ENCODE data around the gene SMIM24. TPM values are rescaled to one million over a fixed set of nuclear protein-coding genes. Genes with fewer than 3 reads are reported as not detected.
"Not testable (repeated sequence)": the region's sequence is repeated elsewhere in the genome, so short reads cannot be mapped to it uniquely, and the experiment has no call there.

Gene SMIM24
- total RNA-seq, 4 donors from 2014 or later, result not detected

DNA sequence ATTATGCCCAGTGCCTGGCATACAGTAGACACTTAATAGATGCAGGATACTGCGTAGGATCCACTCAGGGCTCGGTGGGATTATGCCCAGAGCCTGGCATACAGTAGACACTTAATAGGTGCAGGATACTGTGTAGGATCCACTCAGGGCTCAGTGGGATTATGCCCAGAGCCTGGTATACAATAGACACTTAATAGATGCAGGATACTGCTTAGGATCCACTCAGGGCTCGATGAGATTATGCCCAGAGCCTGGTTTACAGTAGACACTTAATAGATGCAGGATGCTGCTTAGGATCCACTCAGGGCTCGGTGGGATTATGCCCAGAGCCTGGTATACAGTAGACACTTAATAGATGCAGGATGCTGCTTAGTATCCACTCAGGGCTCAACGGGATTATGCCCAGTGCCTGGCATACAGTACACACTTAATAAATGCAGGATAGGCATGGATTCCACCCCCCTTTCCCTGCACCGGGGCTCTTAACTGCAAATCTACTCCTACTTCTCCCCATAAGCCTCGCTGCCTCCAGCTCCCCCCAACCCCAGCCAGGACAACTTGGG, 24.9 kb downstream of the SMIM24 start:
- no peaks in the 10 kb centered on the region for H3K27me3 ChIP-seq
- ATAC-seq, result no peak
- 61 to 79% methylated on average over 3 to 5 of the region's 7 CpGs for WGBS, 2 donors (ENCODE audit: low coverage in 1 of 2)
- H3K36me3 ChIP-seq, result peaks cover 0 to 84% of the 10 kb centered on the region in 2 donors
- peaks cover 0 to 91% (median 38%) of the 10 kb centered on the region in 3 donors for H3K4me1 ChIP-seq
- no peak overlapping the region for H3K4me3 ChIP-seq
- peak overlapping the region in 3 of 4 donors; percentile 85 to 92 (median 87) for H3K27ac ChIP-seq
- TF ChIP-seq EP300 (IDR thresholded peaks at IDR 0.05), result no peak
- no peak for TF ChIP-seq POLR2A (IDR thresholded peaks at IDR 0.05)
- no peak for TF ChIP-seq POLR2AphosphoS5 (IDR thresholded peaks at IDR 0.05)
- TF ChIP-seq, protein P1, sequence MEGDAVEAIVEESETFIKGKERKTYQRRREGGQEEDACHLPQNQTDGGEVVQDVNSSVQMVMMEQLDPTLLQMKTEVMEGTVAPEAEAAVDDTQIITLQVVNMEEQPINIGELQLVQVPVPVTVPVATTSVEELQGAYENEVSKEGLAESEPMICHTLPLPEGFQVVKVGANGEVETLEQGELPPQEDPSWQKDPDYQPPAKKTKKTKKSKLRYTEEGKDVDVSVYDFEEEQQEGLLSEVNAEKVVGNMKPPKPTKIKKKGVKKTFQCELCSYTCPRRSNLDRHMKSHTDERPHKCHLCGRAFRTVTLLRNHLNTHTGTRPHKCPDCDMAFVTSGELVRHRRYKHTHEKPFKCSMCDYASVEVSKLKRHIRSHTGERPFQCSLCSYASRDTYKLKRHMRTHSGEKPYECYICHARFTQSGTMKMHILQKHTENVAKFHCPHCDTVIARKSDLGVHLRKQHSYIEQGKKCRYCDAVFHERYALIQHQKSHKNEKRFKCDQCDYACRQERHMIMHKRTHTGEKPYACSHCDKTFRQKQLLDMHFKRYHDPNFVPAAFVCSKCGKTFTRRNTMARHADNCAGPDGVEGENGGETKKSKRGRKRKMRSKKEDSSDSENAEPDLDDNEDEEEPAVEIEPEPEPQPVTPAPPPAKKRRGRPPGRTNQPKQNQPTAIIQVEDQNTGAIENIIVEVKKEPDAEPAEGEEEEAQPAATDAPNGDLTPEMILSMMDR (IDR thresholded peaks at IDR 0.05), result no peak
- no peaks in the 10 kb centered on the region for H3K9me3 ChIP-seq

DNA sequence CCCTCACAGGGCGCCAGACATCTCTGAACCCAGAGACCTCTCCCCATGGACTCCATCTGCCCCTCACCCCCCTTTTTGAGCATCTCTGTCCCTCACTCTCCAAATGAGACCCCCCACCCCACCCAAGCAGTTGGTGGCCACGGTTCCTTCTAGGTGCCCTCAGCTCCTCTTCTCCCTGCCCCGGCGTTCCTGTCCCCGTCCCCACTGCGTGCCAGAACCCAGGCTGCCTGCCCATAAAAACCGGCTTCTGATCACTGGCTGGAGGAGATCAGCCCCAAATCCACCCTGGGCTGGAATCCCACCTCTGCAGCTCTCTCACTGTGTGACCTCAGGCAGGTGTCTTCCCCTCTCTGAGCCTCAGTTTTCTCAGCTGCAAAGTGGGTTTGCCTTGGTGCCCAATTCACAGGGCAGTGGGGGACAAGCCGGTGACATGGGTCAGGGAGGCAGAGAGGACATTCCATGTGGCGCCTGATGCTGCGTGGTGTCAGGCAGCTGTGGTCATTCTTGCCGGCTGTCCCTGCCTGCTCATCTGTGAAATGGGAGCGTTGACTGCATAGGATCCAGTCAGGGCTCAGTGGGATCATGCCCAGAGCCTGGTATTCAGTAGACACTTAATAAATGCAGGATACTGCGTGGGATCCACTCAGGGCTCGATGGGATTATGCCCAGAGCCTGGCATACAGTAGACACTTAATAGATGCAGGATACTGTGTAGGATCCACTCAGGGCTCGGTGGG, 25.5 kb downstream of the SMIM24 start:
- Histone ChIP-seq H3K4me1 (peaks cover 0 to 86% (median 35%) of the 10 kb centered on the region in 3 donors), H3K36me3 (peaks cover 0 to 84% of the 10 kb centered on the region in 2 donors), H3K27me3 (no peaks in the 10 kb centered on the region), H3K27ac (peak overlapping the region in 3 of 4 donors; percentile 85 to 92 (median 87)), H3K9me3 (no peaks in the 10 kb centered on the region), H3K4me3 (no peak overlapping the region)
- WGBS, 2 donors (ENCODE audit: low coverage in 1 of 2), result 83 to 100% methylated on average over 2 to 5 of the region's 15 CpGs
- ATAC-seq, result no peak
- TF ChIP-seq, protein P1 (IDR thresholded peaks at IDR 0.05), result no peak
- TF ChIP-seq POLR2AphosphoS5 (IDR thresholded peaks at IDR 0.05) (no peak), EP300 (IDR thresholded peaks at IDR 0.05) (no peak), POLR2A (IDR thresholded peaks at IDR 0.05) (no peak)

DNA sequence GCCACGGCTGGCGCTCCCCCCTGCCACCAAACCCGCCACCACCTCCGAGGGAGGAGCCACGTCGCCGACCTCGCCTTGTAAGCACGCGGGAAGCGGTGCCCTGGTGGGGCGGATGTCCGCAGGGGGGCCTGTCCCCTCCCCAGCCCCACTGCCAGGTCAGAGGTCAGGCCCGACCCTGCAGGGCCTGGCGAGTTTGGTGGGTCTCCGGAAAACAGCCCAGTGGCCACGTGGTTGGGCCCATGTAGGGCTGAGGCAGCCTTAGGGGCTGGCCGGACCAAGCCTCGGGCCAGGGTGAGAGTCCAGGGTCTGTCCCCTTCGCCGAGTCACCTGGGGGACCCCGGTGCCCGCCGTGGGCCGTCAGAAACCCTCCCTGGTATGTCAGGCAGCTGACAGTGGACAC, 26.5 kb downstream of the SMIM24 start:
- Histone ChIP-seq H3K36me3 (peaks cover 0 to 92% of the 10 kb centered on the region in 2 donors), H3K4me1 (peaks cover 0 to 76% (median 27%) of the 10 kb centered on the region in 3 donors)
- no CpG with 5 or more reads among the region's 25 CpGs for WGBS, 2 donors (ENCODE audit: low coverage in 1 of 2)

DNA sequence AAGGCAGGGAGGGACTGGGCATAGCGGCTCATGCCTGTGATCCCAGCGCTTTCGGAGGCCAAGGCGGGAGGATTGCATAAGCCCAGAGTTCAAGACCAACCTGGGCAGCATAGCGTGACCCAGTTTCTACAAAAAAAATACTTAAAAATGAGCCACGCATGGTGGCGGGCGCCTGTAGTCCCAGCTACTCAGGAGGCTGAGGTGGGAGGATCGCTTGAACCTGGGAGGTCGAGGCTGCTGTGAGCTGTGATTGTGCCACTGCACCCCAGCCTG, 27.4 kb downstream of the SMIM24 start:
- H3K27me3 ChIP-seq, ATAC-seq, H3K9me3 ChIP-seq, H3K4me3 ChIP-seq: not testable (repeated sequence)
- 82 to 97% methylated on average over 5 to 7 of the region's 10 CpGs for WGBS, 2 donors (ENCODE audit: low coverage in 1 of 2)
- H3K27ac ChIP-seq, result peak overlapping the region in 3 of 4 donors; percentile 85 to 92 (median 87)
- H3K36me3 ChIP-seq, result peaks cover 0 to 99% of the 10 kb centered on the region in 2 donors
- H3K4me1 ChIP-seq, result peaks cover 0 to 67% (median 17%) of the 10 kb centered on the region in 3 donors

More for the DNA sequence above, 26.5 kb downstream of the SMIM24 start:
- no peak for ATAC-seq
- peak overlapping the region in 3 of 4 donors; percentile 85 to 92 (median 87) for H3K27ac ChIP-seq
- H3K9me3 ChIP-seq, result no peaks in the 10 kb centered on the region
- H3K4me3 ChIP-seq, result no peak overlapping the region
- H3K27me3 ChIP-seq, result no peaks in the 10 kb centered on the region
- TF ChIP-seq POLR2A (IDR thresholded peaks at IDR 0.05) (no peak), POLR2AphosphoS5 (IDR thresholded peaks at IDR 0.05) (no peak), EP300 (IDR thresholded peaks at IDR 0.05) (no peak)
- TF ChIP-seq, protein P1 (IDR thresholded peaks at IDR 0.05), result no peak

DNA sequence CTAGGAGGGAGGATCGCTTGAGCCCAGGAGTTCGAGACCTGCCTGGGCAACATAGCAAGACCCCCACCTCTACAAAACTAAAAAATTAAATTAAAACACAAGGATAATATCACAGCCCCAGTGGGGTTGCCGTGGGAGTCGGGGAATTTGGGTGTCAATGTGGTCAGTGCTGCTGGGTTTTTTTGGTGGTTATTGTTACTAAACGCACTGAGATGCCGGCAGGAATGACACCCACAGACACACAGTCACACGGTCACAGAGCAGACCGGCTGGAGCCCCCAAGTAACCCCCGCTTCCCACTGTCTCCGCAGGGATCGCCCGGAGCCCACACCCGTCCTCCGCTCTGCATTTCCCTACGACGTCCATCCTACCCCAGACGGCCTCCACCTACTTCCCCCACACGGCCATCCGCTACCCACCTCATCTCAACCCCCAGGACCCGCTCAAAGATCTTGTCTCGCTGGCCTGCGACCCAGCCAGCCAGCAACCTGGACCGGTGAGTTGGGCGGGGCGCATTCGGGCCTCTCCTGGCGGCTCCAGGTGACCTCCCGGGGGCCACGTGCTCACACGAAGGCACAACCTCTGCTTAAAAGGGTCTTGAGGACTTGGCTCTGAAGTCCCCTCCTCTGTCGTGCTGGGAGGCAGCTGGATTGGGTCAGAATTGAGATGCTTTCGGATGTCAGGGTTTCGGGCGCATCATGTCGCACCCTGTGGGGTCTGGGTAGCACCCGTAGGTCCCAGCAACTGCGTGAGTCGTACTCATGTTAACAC, 28.0 kb downstream of the SMIM24 start:
- TF ChIP-seq EP300 (IDR thresholded peaks at IDR 0.05) (no peak), POLR2A (IDR thresholded peaks at IDR 0.05) (no peak), POLR2AphosphoS5 (IDR thresholded peaks at IDR 0.05) (no peak)
- TF ChIP-seq, protein P1 (IDR thresholded peaks at IDR 0.05), result no peak
- no peak for ATAC-seq
- 77 to 86% methylated on average over 11 to 18 of the region's 38 CpGs for WGBS, 2 donors (ENCODE audit: low coverage in 1 of 2)

More for the DNA sequence above, 28.0 kb downstream of the SMIM24 start:
- Histone ChIP-seq H3K27me3 (no peaks in the 10 kb centered on the region), H3K36me3 (peaks cover 0 to 99% of the 10 kb centered on the region in 2 donors), H3K4me1 (peaks cover 0 to 62% (median 12%) of the 10 kb centered on the region in 3 donors), H3K27ac (peak overlapping the region; percentile 62 to 92 (median 86)), H3K9me3 (no peaks in the 10 kb centered on the region), H3K4me3 (no peak overlapping the region)
